Smooth muscle cell (in vitro differentiated cells): Measurements from ENCODE around the gene EEIG2. TPM values are rescaled to one million over a fixed set of nuclear protein-coding genes. Genes with fewer than 3 reads are reported as not detected.

Experiments used
- DNase-seq: peaks from one replicate; lab custom pipeline; 2025; ENCODE audit not compliant: unreplicated experiment; lab: John Stamatoyannopoulos, UW
- H2AFZ ChIP-seq: fragments of 200-600 bp; sonication (generic); 2 replicates; pipeline ENCODE4 v1.6.0; 2016; ENCODE audit warnings: antibody characterized with exemption, low read depth, mild to moderate bottlenecking
- H3F3A ChIP-seq: fragments of 200-600 bp; sonication (generic); 2 replicates; pipeline ENCODE4 v1.6.0; 2017; ENCODE audit warnings: antibody characterized with exemption, low read depth
- H3K27ac ChIP-seq: fragments of 200-600 bp; sonication (generic); 2 replicates; pipeline ENCODE4 v1.5.1; 2016; ENCODE audit warnings: low read depth, mild to moderate bottlenecking
- H3K27me3 ChIP-seq: fragments of 200-600 bp; sonication (generic); 2 replicates; pipeline ENCODE4 v1.6.1; 2016; ENCODE audit warnings: low read depth, mild to moderate bottlenecking
- H3K36me3 ChIP-seq: fragments of 200-600 bp; sonication (generic); 2 replicates; pipeline ENCODE4 v1.5.1; 2016; ENCODE audit warnings: low read depth
- H3K4me1 ChIP-seq: fragments of 200-600 bp; sonication (generic); 2 replicates; pipeline ENCODE4 v1.5.1; 2016; ENCODE audit warnings: low read depth
- H3K4me2 ChIP-seq: fragments of 200-600 bp; sonication (generic); 2 replicates; pipeline ENCODE4 v1.6.0; 2016; ENCODE audit warnings: mild to moderate bottlenecking
- H3K4me3 ChIP-seq: fragments of 200-600 bp; sonication (generic); 2 replicates; pipeline ENCODE4 v1.5.1; 2016; ENCODE audit warnings: mild to moderate bottlenecking
- H3K79me2 ChIP-seq: fragments of 200-600 bp; sonication (generic); 2 replicates; pipeline ENCODE4 v1.6.0; 2016; ENCODE audit warnings: low read depth, mild to moderate bottlenecking
- H3K9ac ChIP-seq: fragments of 200-600 bp; sonication (generic); 2 replicates; pipeline ENCODE4 v1.6.0; 2016; ENCODE audit warnings: low read depth
- H3K9me3 ChIP-seq: fragments of 200-600 bp; sonication (generic); replicated peaks from 2 replicates; pipeline ENCODE4 v1.5.1; 2016; ENCODE audit warnings: low read depth
- H4K20me1 ChIP-seq: fragments of 200-600 bp; sonication (generic); 2 replicates; pipeline ENCODE4 v1.6.0; 2016; ENCODE audit warnings: low read depth
- WGBS: methylation state at CpG from one replicate; pipeline ENCODE4 v1.1.7; 2016; ENCODE audit warnings: low lambda C conversion rate; 5-methylcytosine and 5-hydroxymethylcytosine counted together
- polyA plus RNA-seq: library from polyadenylated mRNA; unstranded; fragments of >200 nt; fragmentation: Nextera tagmentation; extraction: Ambion mirVana; gene quantifications from 2 replicates; pipeline ENCODE4 v1.2.1, GENCODE V29; 2016
- total RNA-seq: library from RNA; depleted of rRNA; stranded (reverse); fragments of >200 nt; gene quantifications from 2 replicates; pipeline ENCODE4 v1.2.3, GENCODE V29; 2014
- TF ChIP-seq, protein P1 (sequence below): fragments of 200-600 bp; sonication (generic); IDR thresholded peaks from 2 replicates; pipeline ENCODE4 v1.5.1; 2017; ENCODE audit warnings: borderline replicate concordance, mild to moderate bottlenecking, antibody characterized with exemption; ENCODE audit not compliant: insufficient read depth, poor library complexity, severe bottlenecking

Gene EEIG2
- total and polyA plus RNA-seq, 2 experiments from 2014 or later = 3.7 to 8.0 TPM

DNA sequence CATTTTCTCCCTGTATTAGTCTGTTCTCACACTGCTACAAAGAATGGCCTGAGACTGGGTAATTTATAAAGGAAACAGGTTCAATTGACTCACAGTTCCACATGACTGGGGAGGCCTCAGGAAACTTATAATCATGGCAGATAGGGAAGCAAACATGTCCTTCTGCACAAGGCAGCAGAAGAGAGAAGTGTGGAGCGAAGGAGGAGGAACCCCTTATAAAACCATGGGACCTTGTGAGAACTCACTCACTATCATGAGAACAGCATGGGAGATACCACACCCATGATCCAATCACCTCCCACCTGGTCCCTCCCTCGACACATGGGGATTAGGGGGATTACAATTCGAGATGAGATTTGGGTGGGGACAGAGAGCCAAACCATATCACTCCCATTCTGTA is 35.2 kb upstream of the EEIG2 start:
- Histone ChIP-seq H3K79me2 (no peaks in the 10 kb centered on the region), H3K27me3 (no peaks in the 10 kb centered on the region), H3K27ac (no peak overlapping the region), H3K4me3 (no peak overlapping the region), H4K20me1 (no peaks in the 10 kb centered on the region), H2AFZ (no peak overlapping the region), H3K4me2 (no peak overlapping the region), H3K9ac (no peak overlapping the region), H3K4me1 (no peaks in the 10 kb centered on the region), H3K36me3 (no peaks in the 10 kb centered on the region), H3K9me3 (no peaks in the 10 kb centered on the region), H3F3A (no peaks in the 10 kb centered on the region)
- DNase-seq = no peak
- TF ChIP-seq, protein P1, sequence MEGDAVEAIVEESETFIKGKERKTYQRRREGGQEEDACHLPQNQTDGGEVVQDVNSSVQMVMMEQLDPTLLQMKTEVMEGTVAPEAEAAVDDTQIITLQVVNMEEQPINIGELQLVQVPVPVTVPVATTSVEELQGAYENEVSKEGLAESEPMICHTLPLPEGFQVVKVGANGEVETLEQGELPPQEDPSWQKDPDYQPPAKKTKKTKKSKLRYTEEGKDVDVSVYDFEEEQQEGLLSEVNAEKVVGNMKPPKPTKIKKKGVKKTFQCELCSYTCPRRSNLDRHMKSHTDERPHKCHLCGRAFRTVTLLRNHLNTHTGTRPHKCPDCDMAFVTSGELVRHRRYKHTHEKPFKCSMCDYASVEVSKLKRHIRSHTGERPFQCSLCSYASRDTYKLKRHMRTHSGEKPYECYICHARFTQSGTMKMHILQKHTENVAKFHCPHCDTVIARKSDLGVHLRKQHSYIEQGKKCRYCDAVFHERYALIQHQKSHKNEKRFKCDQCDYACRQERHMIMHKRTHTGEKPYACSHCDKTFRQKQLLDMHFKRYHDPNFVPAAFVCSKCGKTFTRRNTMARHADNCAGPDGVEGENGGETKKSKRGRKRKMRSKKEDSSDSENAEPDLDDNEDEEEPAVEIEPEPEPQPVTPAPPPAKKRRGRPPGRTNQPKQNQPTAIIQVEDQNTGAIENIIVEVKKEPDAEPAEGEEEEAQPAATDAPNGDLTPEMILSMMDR = no peak
- 88% methylated on average over 3 of the region's 3 CpGs for WGBS

DNA sequence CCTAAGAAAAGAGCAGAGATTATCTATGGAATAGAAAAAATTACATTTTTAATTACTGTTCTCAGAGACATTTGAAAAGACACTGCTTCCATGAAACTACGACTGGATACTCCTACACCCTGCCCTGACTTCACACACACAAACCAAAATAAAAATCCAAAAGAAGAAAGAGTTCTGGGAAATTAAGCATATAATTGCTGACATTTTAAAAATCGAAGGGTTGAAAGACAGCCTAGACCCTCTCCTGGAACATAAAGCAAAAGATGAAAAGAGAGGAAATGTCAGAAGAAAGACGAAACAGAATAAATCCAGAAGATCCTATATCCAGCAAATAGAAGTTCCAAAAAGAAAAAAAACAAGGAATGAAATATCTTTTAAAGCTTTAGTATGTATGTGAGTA is 32.8 kb upstream of the EEIG2 start:
- no peaks in the 10 kb centered on the region for H3K36me3 ChIP-seq
- H3K4me2 ChIP-seq = no peak overlapping the region
- no peak overlapping the region for H3K27ac ChIP-seq
- 73% methylated on average over 3 of the region's 3 CpGs for WGBS
- H3K4me3 ChIP-seq = no peak overlapping the region
- TF ChIP-seq, protein P1 = no peak
- no peak for DNase-seq
- H3K4me1 ChIP-seq = no peaks in the 10 kb centered on the region
- H3K9me3 ChIP-seq = no peaks in the 10 kb centered on the region
- no peaks in the 10 kb centered on the region for H4K20me1 ChIP-seq
- H2AFZ ChIP-seq = no peak overlapping the region
- H3K79me2 ChIP-seq = no peaks in the 10 kb centered on the region
- H3F3A ChIP-seq = no peaks in the 10 kb centered on the region
- H3K9ac ChIP-seq = no peak overlapping the region
- no peaks in the 10 kb centered on the region for H3K27me3 ChIP-seq

DNA sequence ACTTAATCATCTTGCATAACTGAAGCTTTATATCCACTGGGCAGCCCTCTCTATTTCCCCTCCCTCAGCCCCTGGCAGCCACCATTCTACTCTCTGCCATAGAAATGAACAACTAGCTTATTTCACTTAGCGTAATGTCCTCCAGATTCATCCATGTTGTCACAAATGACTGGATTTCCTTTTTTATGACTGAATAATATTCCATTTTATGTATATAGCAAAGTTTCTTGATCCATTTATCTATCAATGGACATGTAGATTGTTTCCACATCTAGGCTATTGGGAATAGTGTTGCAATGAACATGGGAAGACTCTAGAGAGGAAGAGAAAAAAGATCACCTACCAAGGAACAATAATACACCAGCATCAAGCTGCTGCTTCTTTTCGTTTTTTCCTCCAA is 32.1 kb upstream of the EEIG2 start:
- Histone ChIP-seq H3K27ac (no peak overlapping the region), H2AFZ (no peak overlapping the region), H3K9ac (no peak overlapping the region), H3K9me3 (no peaks in the 10 kb centered on the region), H3K4me2 (no peak overlapping the region), H4K20me1 (no peaks in the 10 kb centered on the region), H3K79me2 (no peaks in the 10 kb centered on the region), H3K4me1 (no peaks in the 10 kb centered on the region), H3K27me3 (no peaks in the 10 kb centered on the region), H3K36me3 (no peaks in the 10 kb centered on the region), H3K4me3 (no peak overlapping the region), H3F3A (no peaks in the 10 kb centered on the region)
- TF ChIP-seq, protein P1 = no peak
- DNase-seq = no peak
- WGBS = 96% methylated on average over 2 of the region's 2 CpGs

DNA sequence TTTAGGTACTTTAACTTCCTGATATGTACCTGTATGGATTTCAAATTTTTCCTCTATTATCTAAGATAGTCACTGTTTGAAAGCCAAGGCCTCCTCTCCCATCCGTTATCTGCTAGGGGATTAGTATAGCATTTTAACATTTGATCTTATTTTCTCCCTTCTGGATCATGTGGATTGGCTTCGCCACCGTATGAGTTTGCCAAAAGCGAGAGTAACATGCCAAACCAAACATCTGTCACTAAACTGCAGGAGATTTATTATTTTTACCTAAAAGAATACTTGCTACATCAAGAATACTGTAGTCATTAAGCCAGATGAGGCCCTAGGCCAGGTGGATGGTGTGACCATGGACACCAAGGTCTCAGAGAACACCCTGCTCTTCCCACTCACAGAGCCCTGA is 28.5 kb upstream of the EEIG2 start:
- H2AFZ ChIP-seq = no peak overlapping the region
- H3K9ac ChIP-seq = no peak overlapping the region
- no peaks in the 10 kb centered on the region for H4K20me1 ChIP-seq
- no peaks in the 10 kb centered on the region for H3F3A ChIP-seq
- DNase-seq = no peak
- no peak overlapping the region for H3K4me3 ChIP-seq
- TF ChIP-seq, protein P1 = no peak
- H3K4me2 ChIP-seq = no peak overlapping the region
- 97% methylated on average over 4 of the region's 4 CpGs for WGBS
- no peaks in the 10 kb centered on the region for H3K79me2 ChIP-seq
- no peaks in the 10 kb centered on the region for H3K36me3 ChIP-seq
- H3K27me3 ChIP-seq = no peaks in the 10 kb centered on the region
- no peaks in the 10 kb centered on the region for H3K4me1 ChIP-seq
- H3K27ac ChIP-seq = no peak overlapping the region
- no peaks in the 10 kb centered on the region for H3K9me3 ChIP-seq
